ENCODE data around the gene FUT2.

DNA sequence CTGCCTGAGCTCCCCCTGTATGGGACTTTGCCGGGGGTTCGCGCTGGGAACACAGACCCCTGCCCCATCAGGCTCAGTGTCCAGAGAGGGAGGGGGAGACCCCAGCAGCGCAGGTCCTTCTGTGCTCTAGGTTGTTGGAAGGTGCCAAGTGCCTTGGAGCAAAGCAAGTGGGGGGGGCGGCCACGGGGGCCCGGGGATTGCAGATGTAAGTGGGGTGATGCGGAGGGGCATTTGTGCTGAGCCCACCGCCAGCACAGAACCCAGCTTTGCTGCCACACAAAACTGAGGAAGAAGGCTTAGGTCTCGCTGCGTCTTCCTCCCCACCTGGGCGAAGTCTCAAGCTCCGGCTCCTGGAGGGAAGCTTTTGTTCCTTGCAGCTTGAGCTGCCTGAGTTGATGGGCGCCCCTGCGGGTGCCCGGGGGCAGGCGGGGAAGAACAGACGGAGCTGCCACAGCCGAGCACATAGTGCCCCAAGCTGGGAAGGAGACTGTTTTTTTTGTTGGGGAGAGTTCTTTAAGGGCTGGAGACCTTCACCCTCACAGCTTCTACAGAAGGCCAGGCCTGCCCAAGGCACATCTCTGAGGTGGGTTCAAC, 21.5 kb upstream of the FUT2 start:
- TF ChIP-seq POLR2AphosphoS5 (IDR thresholded peaks at IDR 0.05; ENCODE audit: low read depth, low read length) (no peak), TAF1 (IDR thresholded peaks at IDR 0.05; ENCODE audit: borderline replicate concordance, insufficient read depth, low read length) (no peak), SIN3A (IDR thresholded peaks at IDR 0.05; ENCODE audit: borderline replicate concordance, insufficient read depth, low read length) (no peak), FOXP2 (optimal IDR thresholded peaks at IDR 0.05; ENCODE audit: borderline replicate concordance, extremely low read depth, extremely low read length, insufficient read depth) (no peak)
- TF ChIP-seq, protein P1, sequence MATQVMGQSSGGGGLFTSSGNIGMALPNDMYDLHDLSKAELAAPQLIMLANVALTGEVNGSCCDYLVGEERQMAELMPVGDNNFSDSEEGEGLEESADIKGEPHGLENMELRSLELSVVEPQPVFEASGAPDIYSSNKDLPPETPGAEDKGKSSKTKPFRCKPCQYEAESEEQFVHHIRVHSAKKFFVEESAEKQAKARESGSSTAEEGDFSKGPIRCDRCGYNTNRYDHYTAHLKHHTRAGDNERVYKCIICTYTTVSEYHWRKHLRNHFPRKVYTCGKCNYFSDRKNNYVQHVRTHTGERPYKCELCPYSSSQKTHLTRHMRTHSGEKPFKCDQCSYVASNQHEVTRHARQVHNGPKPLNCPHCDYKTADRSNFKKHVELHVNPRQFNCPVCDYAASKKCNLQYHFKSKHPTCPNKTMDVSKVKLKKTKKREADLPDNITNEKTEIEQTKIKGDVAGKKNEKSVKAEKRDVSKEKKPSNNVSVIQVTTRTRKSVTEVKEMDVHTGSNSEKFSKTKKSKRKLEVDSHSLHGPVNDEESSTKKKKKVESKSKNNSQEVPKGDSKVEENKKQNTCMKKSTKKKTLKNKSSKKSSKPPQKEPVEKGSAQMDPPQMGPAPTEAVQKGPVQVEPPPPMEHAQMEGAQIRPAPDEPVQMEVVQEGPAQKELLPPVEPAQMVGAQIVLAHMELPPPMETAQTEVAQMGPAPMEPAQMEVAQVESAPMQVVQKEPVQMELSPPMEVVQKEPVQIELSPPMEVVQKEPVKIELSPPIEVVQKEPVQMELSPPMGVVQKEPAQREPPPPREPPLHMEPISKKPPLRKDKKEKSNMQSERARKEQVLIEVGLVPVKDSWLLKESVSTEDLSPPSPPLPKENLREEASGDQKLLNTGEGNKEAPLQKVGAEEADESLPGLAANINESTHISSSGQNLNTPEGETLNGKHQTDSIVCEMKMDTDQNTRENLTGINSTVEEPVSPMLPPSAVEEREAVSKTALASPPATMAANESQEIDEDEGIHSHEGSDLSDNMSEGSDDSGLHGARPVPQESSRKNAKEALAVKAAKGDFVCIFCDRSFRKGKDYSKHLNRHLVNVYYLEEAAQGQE (IDR thresholded peaks at IDR 0.05; ENCODE audit: insufficient read depth in 1 of 2, low read depth in 2 of 2, low read length in 2 of 2): no peak
